Thyroid gland (tissue), 4 donors: Measurements from ENCODE around the gene SKA3.

ENCODE experiments used
- CTCF ChIP-seq, 6 experiments: fragments of 200-600 bp in 3 of 6; fragments of 450-650 bp in 3 of 6; sonication (generic) in 3 of 6; IDR thresholded peaks; one replicate each; pipeline ENCODE4 v1.5.1; 2016 to 2019; ENCODE audit warnings: antibody characterized with exemption in 6 of 6, mild to moderate bottlenecking in 2 of 6, inconsistent platforms in 1 of 6, moderate library complexity in 1 of 6
- POLR2A ChIP-seq, 2 donors: fragments of 450-650 bp; IDR thresholded peaks; one replicate each; pipeline ENCODE4 v1.6.1; 2017; ENCODE audit warnings: antibody characterized with exemption in 2 of 2, mild to moderate bottlenecking in 2 of 2, moderate library complexity in 1 of 2

- TF ChIP-seq CTCF (IDR thresholded peaks at IDR 0.05) (no peak), POLR2A (IDR thresholded peaks at IDR 0.05) (no peak)
Measured at GRCh38 chr13:21202767-21203531, 26.6 kb upstream of the SKA3 start.
